Adrenal gland (tissue), 12 donors: Measurements from ENCODE around the gene STAG3. TPM values are rescaled to one million over a fixed set of nuclear protein-coding genes. Genes with fewer than 3 reads are reported as not detected.

Experiments used
- DNase-seq, 7 donors: peaks; one replicate each; pipeline ENCODE4 v3.0.0-alpha.2; 2019 to 2020
- H3K27ac ChIP-seq, 5 donors: fragments of 200-600 bp; sonication (generic) in 4 of 5; 1 replicate in 3 of 5; 2 replicates in 2 of 5; pipeline versions ENCODE4 v1.5.1 to v1.8.0; 2016 to 2020; ENCODE audit warnings: mild to moderate bottlenecking in 1 of 5
- H3K27me3 ChIP-seq: fragments of 200-600 bp; 2 replicates; pipeline ENCODE4 v1.8.0; 2021
- H3K36me3 ChIP-seq, 2 donors: fragments of 200-600 bp; replicated peaks in 1 of 2; 1 replicate in 1 of 2; 2 replicates in 1 of 2; pipeline versions ENCODE4 v1.5.1 to v1.8.0; 2018 to 2022
- H3K4me1 ChIP-seq, 2 donors: fragments of 200-600 bp; replicated peaks in 1 of 2; 1 replicate in 1 of 2; 2 replicates in 1 of 2; pipeline versions ENCODE4 v1.5.1 to v1.8.0; 2018 to 2021
- H3K4me3 ChIP-seq, 4 donors: fragments of 200-600 bp; sonication (generic) in 3 of 4; one replicate each; pipeline ENCODE4 v1.5.1; 2016 to 2018
- H3K9me3 ChIP-seq, 3 donors: fragments of 200-600 bp; sonication (generic) in 1 of 3; replicated peaks in 1 of 3; 1 replicate in 2 of 3; 2 replicates in 1 of 3; pipeline versions ENCODE4 v1.5.1 to v1.8.0; 2016 to 2021
- POLR2A ChIP-seq, 2 donors: fragments of 450-650 bp; IDR thresholded peaks; one replicate each; pipeline ENCODE4 v1.6.1; 2017; ENCODE audit warnings: antibody characterized with exemption in 2 of 2, mild to moderate bottlenecking in 2 of 2, moderate library complexity in 1 of 2
- WGBS, 4 donors: extraction: QIAGEN DNeasy Blood & Tissue Kit in 2 of 4; methylation state at CpG; one replicate each; pipeline versions ENCODE4 v1.1.5 to v1.1.7; 2013 to 2017; 5-methylcytosine and 5-hydroxymethylcytosine counted together
- intact Hi-C, 2 donors: fragments of 100-400 bp; cut with DNase I; formaldehyde crosslinking; loops; one replicate each; pipeline versions ENCODE4 v1.14.1 to v1.15.0; 2022 to 2023
- polyA plus RNA-seq, 3 donors: library from polyadenylated mRNA; stranded (reverse); fragments of 200-250 nt in 2 of 3; fragments of 350-450 nt in 1 of 3; fragmentation: Illumina TruSeq in 1 of 3; extraction: RNeasy Lipid Tissue Mini Kit (QIAGEN cat#74804) in 1 of 3; gene quantifications; one replicate each; pipeline ENCODE4 v1.2.3, GENCODE V29; 2013 to 2014
- total RNA-seq, 9 donors: library from RNA; depleted of rRNA in 4 of 9; stranded (reverse); fragments of >200 nt in 4 of 9; fragments of 120-200 nt in 1 of 9; fragmentation: NEBNext Ultra II Directional in 1 of 9; extraction: Animal tissue kit (Norgen Biotek cat#: 25700) in 1 of 9; gene quantifications; one replicate each; pipeline versions ENCODE4 v1.1.0 to v1.2.4, GENCODE V29; 2013 to 2023
- TF ChIP-seq, protein P1 (sequence below), 6 experiments: fragments of 450-650 bp in 4 of 6; fragments of 200-600 bp in 2 of 6; sonication (generic) in 1 of 6; IDR thresholded peaks; 1 replicate in 5 of 6; 2 replicates in 1 of 6; pipeline versions ENCODE4 v1.5.1 to v1.8.0; 2016 to 2021; ENCODE audit warnings: antibody characterized with exemption in 6 of 6, mild to moderate bottlenecking in 2 of 6, moderate library complexity in 1 of 6
- donor health status: healthy with polysubstance abuse.
- donor health status: Bipolar disorder and iron deficiency.
- donor health status: DM: yes; HTN: yes; CAD: no.
- donor health status: DM: no; HTN: no; CAD: no.
- donor health status: DM: no; HTN: no; CAD: no.
- donor health status: DM: yes; HTN: yes; CAD: no.

Gene STAG3
- total and polyA plus RNA-seq, 12 donors: 0.26 to 3.3 (median 1.3) TPM

DNA sequence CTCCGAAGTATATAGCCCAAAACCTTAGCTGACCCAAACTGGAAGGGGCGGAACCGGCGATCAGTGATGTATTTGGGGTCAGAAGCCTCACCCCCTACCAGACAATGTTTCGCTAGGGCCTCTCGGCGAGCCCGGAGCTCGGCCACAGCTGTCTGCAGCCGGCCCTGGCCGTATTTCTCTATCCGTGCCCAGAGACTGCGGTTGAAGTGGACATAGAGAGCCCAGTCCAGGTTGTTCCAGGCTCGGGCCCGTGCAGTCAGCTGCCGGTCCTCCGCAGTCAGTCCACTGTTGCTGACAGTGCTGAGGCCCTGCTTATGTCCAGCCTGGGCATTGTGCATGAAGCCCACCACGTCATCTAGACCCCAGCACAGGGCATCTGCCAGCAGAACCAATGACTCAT is 17.7 kb upstream of the STAG3 start:
- 92 to 95% (median 92%) methylated on average over 16 to 18 of the region's 18 CpGs; no CpG with 5 or more reads in 1 of the 4 donors for WGBS, 4 donors
- Histone ChIP-seq H3K36me3 (peaks cover 0 to 16% of the 10 kb centered on the region in 2 donors), H3K27me3 (no peaks in the 10 kb centered on the region), H3K4me3 (no peak overlapping the region), H3K9me3 (no peaks in the 10 kb centered on the region), H3K27ac (no peak overlapping the region), H3K4me1 (peaks cover 3 to 17% of the 10 kb centered on the region in 2 donors)
- no peak for TF ChIP-seq POLR2A (IDR thresholded peaks at IDR 0.05)
- TF ChIP-seq, protein P1, sequence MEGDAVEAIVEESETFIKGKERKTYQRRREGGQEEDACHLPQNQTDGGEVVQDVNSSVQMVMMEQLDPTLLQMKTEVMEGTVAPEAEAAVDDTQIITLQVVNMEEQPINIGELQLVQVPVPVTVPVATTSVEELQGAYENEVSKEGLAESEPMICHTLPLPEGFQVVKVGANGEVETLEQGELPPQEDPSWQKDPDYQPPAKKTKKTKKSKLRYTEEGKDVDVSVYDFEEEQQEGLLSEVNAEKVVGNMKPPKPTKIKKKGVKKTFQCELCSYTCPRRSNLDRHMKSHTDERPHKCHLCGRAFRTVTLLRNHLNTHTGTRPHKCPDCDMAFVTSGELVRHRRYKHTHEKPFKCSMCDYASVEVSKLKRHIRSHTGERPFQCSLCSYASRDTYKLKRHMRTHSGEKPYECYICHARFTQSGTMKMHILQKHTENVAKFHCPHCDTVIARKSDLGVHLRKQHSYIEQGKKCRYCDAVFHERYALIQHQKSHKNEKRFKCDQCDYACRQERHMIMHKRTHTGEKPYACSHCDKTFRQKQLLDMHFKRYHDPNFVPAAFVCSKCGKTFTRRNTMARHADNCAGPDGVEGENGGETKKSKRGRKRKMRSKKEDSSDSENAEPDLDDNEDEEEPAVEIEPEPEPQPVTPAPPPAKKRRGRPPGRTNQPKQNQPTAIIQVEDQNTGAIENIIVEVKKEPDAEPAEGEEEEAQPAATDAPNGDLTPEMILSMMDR (IDR thresholded peaks at IDR 0.05): no peak
- intact Hi-C loops: no loop called here
- no peak for DNase-seq

DNA sequence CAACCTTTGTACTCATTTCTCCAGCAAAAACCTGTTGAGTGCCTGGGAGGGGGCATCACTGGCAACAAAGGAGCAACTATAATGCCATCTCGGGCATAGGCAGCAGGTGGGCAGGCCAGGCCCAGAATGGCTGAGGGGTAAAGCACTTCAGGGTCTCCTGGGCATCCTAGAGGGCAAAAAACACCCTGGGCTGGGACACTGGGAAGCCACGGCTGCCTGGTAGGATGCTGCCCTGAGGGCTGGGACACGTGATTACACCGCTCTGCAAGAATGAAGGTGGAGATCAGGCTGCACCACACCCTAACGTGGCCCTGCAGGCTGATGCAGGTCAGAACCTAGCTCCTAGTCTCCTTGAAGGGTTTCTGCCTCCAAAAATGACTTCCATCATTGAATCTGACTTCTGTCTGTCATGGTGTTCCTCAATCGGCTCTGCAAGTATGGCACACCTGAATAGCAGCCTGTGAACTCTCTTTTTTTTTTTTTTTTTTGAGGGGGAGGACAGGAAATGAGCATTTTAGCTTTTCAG is 14.6 kb upstream of the STAG3 start:
- no peak overlapping the region for H3K4me3 ChIP-seq
- no peak overlapping the region for H3K27ac ChIP-seq
- DNase-seq: no peak
- no peaks in the 10 kb centered on the region for H3K27me3 ChIP-seq
- no peaks in the 10 kb centered on the region for H3K9me3 ChIP-seq
- no peaks in the 10 kb centered on the region for H3K36me3 ChIP-seq
- H3K4me1 ChIP-seq: peaks cover 2 to 12% of the 10 kb centered on the region in 2 donors
- TF ChIP-seq POLR2A (IDR thresholded peaks at IDR 0.05): no peak
- TF ChIP-seq, protein P1 (IDR thresholded peaks at IDR 0.05): no peak
- intact Hi-C loops: no loop called here
- whole genome bisulfite sequencing, 4 donors: 74 to 85% (median 76%) methylated on average over 4 to 6 of the region's 6 CpGs

DNA sequence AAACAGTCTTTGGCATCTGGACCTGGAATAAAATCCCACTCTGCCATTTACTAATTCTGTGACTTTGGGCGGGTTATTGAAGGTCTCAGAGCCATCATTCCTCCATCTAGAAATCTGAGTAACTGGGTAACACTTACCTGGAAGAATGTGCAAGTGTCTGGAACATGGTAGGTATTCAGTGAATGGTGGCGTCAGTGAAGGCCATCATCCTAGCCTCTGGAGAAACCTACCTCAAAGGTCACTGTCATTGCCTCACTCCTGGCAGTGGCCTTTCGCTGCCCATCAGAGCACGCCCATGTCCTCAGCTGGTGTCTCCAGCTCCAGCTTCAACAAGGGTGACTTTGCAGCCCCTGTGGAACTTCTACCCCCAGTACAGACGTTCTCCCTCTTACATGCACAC is 13.8 kb upstream of the STAG3 start:
- no peak for DNase-seq
- Histone ChIP-seq H3K27me3 (no peaks in the 10 kb centered on the region), H3K4me3 (no peak overlapping the region), H3K9me3 (no peaks in the 10 kb centered on the region), H3K27ac (no peak overlapping the region), H3K4me1 (peaks cover 4 to 18% of the 10 kb centered on the region in 2 donors), H3K36me3 (no peaks in the 10 kb centered on the region)
- TF ChIP-seq, protein P1 (IDR thresholded peaks at IDR 0.05): no peak
- no peak for TF ChIP-seq POLR2A (IDR thresholded peaks at IDR 0.05)
- intact Hi-C loops: no loop called here
- WGBS, 4 donors: 78 to 88% (median 82%) methylated on average over 4 to 5 of the region's 5 CpGs

DNA sequence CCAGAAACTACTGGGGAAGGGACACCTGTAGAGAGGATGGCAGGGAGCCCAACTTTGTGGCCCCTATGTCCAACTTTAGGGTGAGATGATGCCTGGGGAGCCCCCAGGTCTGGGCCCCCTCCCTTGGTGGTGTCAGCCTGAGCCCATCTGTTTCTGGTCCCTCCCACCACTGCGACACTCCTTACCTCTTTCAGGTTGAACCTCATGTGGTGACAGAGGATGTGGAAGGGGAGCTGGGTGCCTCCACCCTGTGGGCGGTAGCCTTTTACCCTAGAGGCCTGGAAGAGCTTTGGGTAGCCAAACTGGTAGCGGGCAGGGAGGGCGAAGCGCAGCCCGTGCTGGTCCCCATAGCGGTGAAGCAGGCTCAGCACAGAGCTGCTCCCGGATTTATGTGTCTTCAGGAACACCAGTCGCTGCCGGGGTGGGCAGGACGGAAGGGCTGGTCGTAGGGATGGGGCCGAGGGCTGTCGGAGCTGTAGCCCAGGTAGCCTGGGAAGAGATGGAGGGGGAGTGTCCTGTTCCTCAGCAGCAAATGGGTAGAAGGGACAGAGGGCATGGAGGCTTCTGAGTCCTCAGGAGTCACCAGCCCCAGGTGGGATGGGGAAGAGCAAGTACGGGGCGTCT is 11.3 kb upstream of the STAG3 start:
- Histone ChIP-seq H3K36me3 (no peaks in the 10 kb centered on the region), H3K27me3 (peaks cover 7% of the 10 kb centered on the region), H3K27ac (no peak overlapping the region), H3K9me3 (no peaks in the 10 kb centered on the region), H3K4me3 (no peak overlapping the region), H3K4me1 (peaks cover 4 to 22% of the 10 kb centered on the region in 2 donors)
- TF ChIP-seq, protein P1 (IDR thresholded peaks at IDR 0.05): no peak
- TF ChIP-seq POLR2A (IDR thresholded peaks at IDR 0.05): no peak
- WGBS, 4 donors: 77 to 84% (median 80%) methylated on average over 11 to 16 of the region's 16 CpGs
- no peak for DNase-seq
- intact Hi-C loops: no loop called here
